ENCODE measurements around the gene PFKFB3.
"Not testable (repeated sequence)": the region's sequence is repeated elsewhere in the genome, so short reads cannot be mapped to it uniquely, and the experiment has no call there.

Gene PFKFB3

GRCh38 chr10:6163364-6164270, 39.1 kb upstream of the PFKFB3 start:
- TF ChIP-seq CTCF (IDR thresholded peaks at IDR 0.05; ENCODE audit: low read depth, low read length, missing control alignments), result no peak
- peak; percentile 52 for DNase-seq (ENCODE audit: extremely low read depth, low read depth)
- H3K4me3 ChIP-seq (replicated peaks; ENCODE audit: low read depth, low read length), result peak overlapping the region; percentile 63

GRCh38 chr10:6164271-6165095, 38.2 kb upstream of the PFKFB3 start:
- peak overlapping the region; percentile 63 for H3K4me3 ChIP-seq (replicated peaks; ENCODE audit: low read depth, low read length)
- no peak for TF ChIP-seq CTCF (IDR thresholded peaks at IDR 0.05; ENCODE audit: low read depth, low read length, missing control alignments)
- no peak for DNase-seq (ENCODE audit: extremely low read depth, low read depth)

- DNase-seq (ENCODE audit: extremely low read depth, low read depth), result no peak
- H3K4me3 ChIP-seq (replicated peaks; ENCODE audit: low read depth, low read length), result peak overlapping the region; percentile 63
- no peak for TF ChIP-seq CTCF (IDR thresholded peaks at IDR 0.05; ENCODE audit: low read depth, low read length, missing control alignments)
These were observed 37.5 kb upstream of the PFKFB3 start for GRCh38 chr10:6165221-6165725.

- not testable (repeated sequence) for H3K4me3 ChIP-seq (replicated peaks; ENCODE audit: low read depth, low read length); DNase-seq (ENCODE audit: extremely low read depth, low read depth)
These were observed 36.8 kb upstream of the PFKFB3 start for GRCh38 chr10:6165933-6166332.

- no peak overlapping the region for H3K4me3 ChIP-seq (replicated peaks; ENCODE audit: low read depth, low read length)
- DNase-seq (ENCODE audit: extremely low read depth, low read depth), result no peak
- no peak for TF ChIP-seq CTCF (IDR thresholded peaks at IDR 0.05; ENCODE audit: low read depth, low read length, missing control alignments)
These were observed 35.3 kb upstream of the PFKFB3 start for GRCh38 chr10:6167456-6167855.

- no peak overlapping the region for H3K4me3 ChIP-seq (replicated peaks; ENCODE audit: low read depth, low read length)
- DNase-seq (ENCODE audit: extremely low read depth, low read depth), result no peak
- TF ChIP-seq CTCF (IDR thresholded peaks at IDR 0.05; ENCODE audit: low read depth, low read length, missing control alignments), result no peak
These were observed 34.6 kb upstream of the PFKFB3 start for GRCh38 chr10:6168084-6168483.

GRCh38 chr10:6170638-6171037, 32.1 kb upstream of the PFKFB3 start:
- no peak overlapping the region for H3K4me3 ChIP-seq (replicated peaks; ENCODE audit: low read depth, low read length)
- TF ChIP-seq CTCF (IDR thresholded peaks at IDR 0.05; ENCODE audit: low read depth, low read length, missing control alignments), result no peak
- no peak for DNase-seq (ENCODE audit: extremely low read depth, low read depth)

Data from HFF-Myc (cell line).